MCF 10A (cell line): ENCODE measurements around the gene HSF4. TPM values are rescaled to one million over a fixed set of nuclear protein-coding genes. Genes with fewer than 3 reads are reported as not detected.

Experiments
- BruUV-seq: library from RNA; stranded (reverse); fragments of 400-500 nt; replicated peaks from 2 replicates; lab custom pipeline; 2021; lab: Mats Ljungman, UMichigan
- CTCF ChIA-PET: fragments of 300-600 bp; sonication (Branson Sonifier 250); formaldehyde crosslinking; extraction: SDS; loops from one replicate; lab custom pipeline; 2021; ENCODE audit warnings: antibody characterized with exemption, inconsistent platforms; lab: Yijun Ruan, JAX
- POLR2A ChIA-PET: fragments of 300-600, 350-650 bp; sonication (Branson Sonifier 250); formaldehyde crosslinking; extraction: SDS; loops from one replicate; lab custom pipeline; 2020; ENCODE audit warnings: antibody characterized with exemption, inconsistent platforms; lab: Yijun Ruan, JAX
- DNase-seq: peaks from one replicate; pipeline ENCODE4 v3.0.0-alpha.2; 2018; ENCODE audit not compliant: unreplicated experiment
- H3K27ac Mint-ChIP-seq: one replicate; pipeline ENCODE4 v1.8.0; 2022; ENCODE audit warnings: mild to moderate bottlenecking, low read depth, mixed read lengths; ENCODE audit not compliant: unreplicated experiment
- H3K27me3 Mint-ChIP-seq: one replicate; pipeline ENCODE4 v1.8.0; 2022; ENCODE audit warnings: mixed read lengths; ENCODE audit not compliant: insufficient read depth, unreplicated experiment
- H3K36me3 Mint-ChIP-seq: one replicate; pipeline ENCODE4 v1.8.0; 2022; ENCODE audit warnings: mild to moderate bottlenecking, moderate library complexity, mixed read lengths; ENCODE audit not compliant: insufficient read depth, unreplicated experiment
- H3K4me1 Mint-ChIP-seq: one replicate; pipeline ENCODE4 v1.8.0; 2022; ENCODE audit warnings: mixed read lengths; ENCODE audit not compliant: insufficient read depth, unreplicated experiment
- H3K4me3 Mint-ChIP-seq: one replicate; pipeline ENCODE4 v1.8.0; 2022; ENCODE audit warnings: mild to moderate bottlenecking, moderate library complexity, mixed read lengths; ENCODE audit not compliant: unreplicated experiment
- H3K9me3 Mint-ChIP-seq: one replicate; pipeline ENCODE4 v1.8.0; 2022; ENCODE audit warnings: mixed read lengths; ENCODE audit not compliant: unreplicated experiment
- intact Hi-C: fragments of 100-400 bp; cut with micrococcal nuclease; formaldehyde crosslinking; loops from 2 replicates; pipeline ENCODE4 v1.14.1; 2022
- total RNA-seq: library from RNA; stranded (reverse); gene quantifications from 2 replicates; pipeline ENCODE4 v1.2.3, GENCODE V29; 2022
- TF ChIP-seq, protein P1 (sequence below): fragments of 200-600 bp; IDR thresholded peaks from one replicate; pipeline ENCODE4 v1.8.0; 2022; ENCODE audit warnings: antibody characterized with exemption, mild to moderate bottlenecking; ENCODE audit not compliant: unreplicated experiment

The HSF4 gene
- total RNA-seq, 1 experiment from 2014 or later, result 34.3 TPM

DNA sequence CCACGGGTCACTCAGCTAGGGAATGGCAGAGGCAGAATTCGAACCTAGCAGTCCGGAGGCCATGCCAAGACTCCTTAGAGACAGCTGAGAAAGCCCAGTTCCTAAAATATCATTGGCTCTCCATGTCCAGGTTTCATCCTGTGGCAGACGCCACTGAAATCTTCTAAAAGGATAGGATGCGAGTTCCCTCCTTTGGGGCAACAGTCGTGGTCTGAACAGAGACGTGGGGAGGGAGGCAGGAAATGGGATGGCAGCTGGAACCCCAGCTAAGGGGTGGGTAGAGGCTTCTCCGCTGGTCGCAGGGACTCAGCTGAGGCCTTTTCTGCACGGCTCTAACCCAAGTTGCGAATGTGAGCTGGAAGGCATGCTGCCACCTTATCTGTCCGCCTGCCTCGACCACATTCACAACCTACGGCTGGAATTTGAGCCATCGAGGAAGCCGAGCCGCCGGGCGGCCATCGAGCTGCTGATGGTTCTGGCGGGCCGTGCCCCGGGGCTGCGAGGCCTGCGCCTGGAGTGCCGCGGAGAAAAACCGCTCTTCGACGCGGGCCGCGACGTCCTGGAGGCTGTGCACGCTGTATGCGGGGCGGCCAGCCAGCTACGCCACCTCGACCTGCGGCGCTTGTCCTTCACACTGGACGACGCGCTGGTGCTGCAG, 1.9 kb upstream of the HSF4 start:
- H3K4me3 Mint-ChIP-seq, result no peak overlapping the region
- TF ChIP-seq, protein P1, sequence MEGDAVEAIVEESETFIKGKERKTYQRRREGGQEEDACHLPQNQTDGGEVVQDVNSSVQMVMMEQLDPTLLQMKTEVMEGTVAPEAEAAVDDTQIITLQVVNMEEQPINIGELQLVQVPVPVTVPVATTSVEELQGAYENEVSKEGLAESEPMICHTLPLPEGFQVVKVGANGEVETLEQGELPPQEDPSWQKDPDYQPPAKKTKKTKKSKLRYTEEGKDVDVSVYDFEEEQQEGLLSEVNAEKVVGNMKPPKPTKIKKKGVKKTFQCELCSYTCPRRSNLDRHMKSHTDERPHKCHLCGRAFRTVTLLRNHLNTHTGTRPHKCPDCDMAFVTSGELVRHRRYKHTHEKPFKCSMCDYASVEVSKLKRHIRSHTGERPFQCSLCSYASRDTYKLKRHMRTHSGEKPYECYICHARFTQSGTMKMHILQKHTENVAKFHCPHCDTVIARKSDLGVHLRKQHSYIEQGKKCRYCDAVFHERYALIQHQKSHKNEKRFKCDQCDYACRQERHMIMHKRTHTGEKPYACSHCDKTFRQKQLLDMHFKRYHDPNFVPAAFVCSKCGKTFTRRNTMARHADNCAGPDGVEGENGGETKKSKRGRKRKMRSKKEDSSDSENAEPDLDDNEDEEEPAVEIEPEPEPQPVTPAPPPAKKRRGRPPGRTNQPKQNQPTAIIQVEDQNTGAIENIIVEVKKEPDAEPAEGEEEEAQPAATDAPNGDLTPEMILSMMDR, result no peak
- H3K36me3 Mint-ChIP-seq, result peaks cover 12% of the 10 kb centered on the region
- no peaks in the 10 kb centered on the region for H3K9me3 Mint-ChIP-seq
- H3K4me1 Mint-ChIP-seq, result peaks cover 9% of the 10 kb centered on the region
- no peak for DNase-seq
- no peak overlapping the region for H3K27ac Mint-ChIP-seq
- intact Hi-C loops, result no loop called here
- ChIA-PET CTCF (interaction anchor here (0.5 to 1.3 kb wide), 6 partner anchors 10 to 406 kb away, joined by 3 to 8 read pairs (median 3); no protein-coding TSS in a partner anchor), POLR2A (interaction anchor here (0.8 to 4.6 kb wide), 3 partner anchors 13 to 22 kb away, joined by 3 to 94 read pairs (median 4); partner anchors contain the start of gene MATCAP1)
- no peaks in the 10 kb centered on the region for H3K27me3 Mint-ChIP-seq
- BruUV-seq, result no TSS peak

DNA sequence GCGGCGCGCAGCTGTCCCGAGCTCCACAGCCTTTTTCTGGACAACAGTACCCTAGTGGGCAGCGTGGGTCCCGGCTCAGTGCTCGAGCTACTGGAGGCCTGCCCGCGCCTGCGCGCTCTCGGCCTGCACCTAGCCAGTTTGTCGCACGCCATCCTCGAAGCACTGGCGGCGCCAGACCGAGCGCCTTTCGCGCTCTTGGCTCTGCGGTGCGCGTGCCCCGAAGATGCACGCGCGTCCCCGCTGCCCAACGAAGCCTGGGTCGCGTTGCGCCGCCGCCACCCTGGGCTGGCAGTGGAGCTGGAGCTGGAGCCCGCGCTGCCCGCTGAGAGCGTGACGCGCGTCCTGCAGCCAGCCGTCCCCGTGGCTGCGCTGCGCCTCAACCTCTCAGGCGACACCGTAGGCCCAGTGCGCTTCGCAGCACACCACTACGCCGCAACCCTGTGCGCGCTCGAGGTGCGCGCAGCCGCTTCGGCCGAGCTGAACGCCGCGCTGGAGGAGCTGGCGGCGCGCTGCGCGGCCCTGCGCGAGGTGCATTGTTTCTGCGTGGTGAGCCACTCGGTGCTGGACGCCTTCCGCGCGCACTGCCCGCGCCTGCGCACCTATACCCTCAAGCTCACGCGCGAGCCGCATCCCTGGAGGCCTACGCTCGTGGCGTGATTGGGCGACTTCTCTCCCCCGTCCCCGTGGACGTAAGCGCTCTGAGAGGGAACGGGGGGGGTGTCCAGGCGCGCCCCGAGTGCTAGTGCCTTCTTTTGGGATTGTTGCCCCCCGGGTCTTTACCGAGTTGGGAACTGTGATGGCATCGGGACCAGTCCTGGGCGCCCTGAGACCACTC, 1.2 kb upstream of the HSF4 start:
- Mint-ChIP-seq H3K9me3 (no peaks in the 10 kb centered on the region), H3K36me3 (peaks cover 12% of the 10 kb centered on the region), H3K4me1 (peaks cover 6% of the 10 kb centered on the region), H3K27me3 (no peaks in the 10 kb centered on the region), H3K27ac (no peak overlapping the region), H3K4me3 (no peak overlapping the region)
- POLR2A ChIA-PET, result interaction anchor here (0.8 to 4.6 kb wide), 3 partner anchors 12 to 21 kb away, joined by 3 to 94 read pairs (median 4); partner anchors contain the start of gene MATCAP1
- BruUV-seq, result no TSS peak
- CTCF ChIA-PET, result interaction anchor here (0.5 to 1.3 kb wide), 4 partner anchors 9 to 405 kb away, joined by 3 to 8 read pairs (median 3); no protein-coding TSS in a partner anchor
- intact Hi-C loops, result no loop called here
- TF ChIP-seq, protein P1, result no peak
- DNase-seq, result no peak

DNA sequence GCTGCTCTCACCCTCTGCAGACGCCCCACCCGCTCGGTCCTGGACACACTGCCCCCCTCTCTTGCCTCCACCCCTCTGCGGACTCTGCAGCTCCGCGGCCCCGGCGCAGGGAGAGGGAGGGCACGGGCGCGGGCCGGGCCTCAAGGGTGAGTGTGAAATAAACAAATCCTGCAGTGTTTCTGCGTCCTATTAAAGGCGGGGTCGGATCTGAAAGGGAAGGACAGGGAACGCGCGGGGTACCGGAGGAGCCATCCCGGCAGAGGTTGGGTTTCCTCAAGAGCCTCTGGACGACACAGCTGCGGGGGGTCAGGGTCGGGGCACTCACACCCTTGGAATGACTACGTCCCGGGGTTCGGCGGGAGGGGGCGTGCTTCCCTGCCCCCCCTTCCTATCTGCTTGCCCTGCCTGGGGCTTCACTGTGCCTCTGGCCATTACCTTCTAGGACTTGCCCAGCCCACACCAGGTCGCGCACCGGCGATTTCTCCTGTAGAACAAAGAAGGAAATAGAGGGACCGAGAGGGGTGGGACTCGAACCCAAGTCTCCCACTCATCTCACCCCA, 466 bp upstream of the HSF4 start:
- ChIA-PET POLR2A (no interaction called here), CTCF (no interaction called here)
- no peak for DNase-seq
- no TSS peak for BruUV-seq
- H3K4me1 Mint-ChIP-seq, result no peaks in the 10 kb centered on the region
- intact Hi-C loops, result no loop called here
- peaks cover 12% of the 10 kb centered on the region for H3K36me3 Mint-ChIP-seq
- TF ChIP-seq, protein P1, result no peak
- no peaks in the 10 kb centered on the region for H3K27me3 Mint-ChIP-seq
- no peak overlapping the region for H3K27ac Mint-ChIP-seq
- no peak overlapping the region for H3K4me3 Mint-ChIP-seq
- H3K9me3 Mint-ChIP-seq, result no peaks in the 10 kb centered on the region
